ENCODE results near the gene SCD5.

SCD5 gene

GRCh38 chr4:82661181-82661992 lies 137.2 kb downstream of the SCD5 start:
- Histone ChIP-seq H3K9me3 (ENCODE audit: control insufficient read depth, low read length) (no peaks in the 10 kb centered on the region), H3K27ac (ENCODE audit: low read depth, low read length, severe bottlenecking) (no peak overlapping the region), H3K4me3 (ENCODE audit: extremely low read depth, insufficient read depth, low read length, poor library complexity, severe bottlenecking) (no peak overlapping the region), H3K36me3 (ENCODE audit: control insufficient read depth, insufficient read depth, low read length) (no peaks in the 10 kb centered on the region), H3K4me1 (ENCODE audit: control insufficient read depth, insufficient read depth, low read length, poor library complexity, severe bottlenecking) (no peaks in the 10 kb centered on the region)
- 100% methylated on average over 2 of the region's 6 CpGs; no CpG with 5 or more reads in 1 of the 2 experiments for WGBS, 2 experiments (ENCODE audit: insufficient coverage in 2 of 2)

DNA sequence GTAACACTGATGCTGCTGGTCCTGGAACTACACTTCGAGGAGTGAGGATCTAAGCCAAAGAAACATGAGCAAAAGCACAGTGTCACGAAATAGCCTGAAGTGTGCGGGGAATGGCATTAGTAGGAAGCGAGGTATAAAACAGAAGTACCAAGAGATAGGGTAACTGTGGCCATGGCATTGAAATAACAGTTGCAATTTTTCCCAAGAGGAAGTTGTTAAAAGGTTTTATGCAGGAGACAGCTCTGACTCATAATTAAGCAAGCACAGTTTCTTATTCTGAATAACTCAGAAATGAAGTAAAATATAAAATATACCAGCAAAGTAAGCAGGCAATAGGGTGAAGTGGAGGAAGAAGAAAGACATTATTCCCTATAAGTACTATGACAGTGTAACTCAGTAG lies 146.5 kb downstream of the SCD5 start:
- no peaks in the 10 kb centered on the region for H3K4me1 ChIP-seq (ENCODE audit: control insufficient read depth, insufficient read depth, low read length, poor library complexity, severe bottlenecking)
- 73 to 81% methylated on average over 3 of the region's 4 CpGs for WGBS, 2 experiments (ENCODE audit: insufficient coverage in 2 of 2)
- no peaks in the 10 kb centered on the region for H3K9me3 ChIP-seq (ENCODE audit: control insufficient read depth, low read length)
- no peaks in the 10 kb centered on the region for H3K36me3 ChIP-seq (ENCODE audit: control insufficient read depth, insufficient read depth, low read length)
- no peak overlapping the region for H3K4me3 ChIP-seq (ENCODE audit: extremely low read depth, insufficient read depth, low read length, poor library complexity, severe bottlenecking)
- H3K27ac ChIP-seq (ENCODE audit: low read depth, low read length, severe bottlenecking): no peak overlapping the region

DNA sequence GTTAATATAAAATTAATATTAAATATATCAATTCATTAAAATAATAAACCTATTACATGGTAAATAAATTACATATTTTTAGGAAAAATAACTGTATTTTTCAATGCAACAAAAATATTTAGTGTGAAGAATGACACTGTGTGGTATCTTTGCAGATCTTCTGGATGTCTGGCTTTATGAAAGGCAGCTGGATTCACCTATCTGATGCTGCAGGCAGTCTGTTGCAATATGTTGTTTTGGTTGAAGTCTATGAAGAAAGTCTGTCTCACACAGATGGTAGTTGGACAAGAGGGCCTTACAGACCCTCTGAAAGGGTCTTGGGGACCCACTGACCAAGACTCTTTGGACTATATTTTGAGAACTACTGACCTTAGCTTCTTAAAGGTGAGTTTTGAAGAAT lies 147.7 kb downstream of the SCD5 start:
- Histone ChIP-seq H3K9me3 (ENCODE audit: control insufficient read depth, low read length) (no peaks in the 10 kb centered on the region), H3K36me3 (ENCODE audit: control insufficient read depth, insufficient read depth, low read length) (no peaks in the 10 kb centered on the region), H3K4me3 (ENCODE audit: extremely low read depth, insufficient read depth, low read length, poor library complexity, severe bottlenecking) (no peak overlapping the region), H3K4me1 (ENCODE audit: control insufficient read depth, insufficient read depth, low read length, poor library complexity, severe bottlenecking) (no peaks in the 10 kb centered on the region), H3K27ac (ENCODE audit: low read depth, low read length, severe bottlenecking) (no peak overlapping the region)

- Histone ChIP-seq H3K36me3 (ENCODE audit: control insufficient read depth, insufficient read depth, low read length) (no peaks in the 10 kb centered on the region), H3K9me3 (ENCODE audit: control insufficient read depth, low read length) (no peaks in the 10 kb centered on the region), H3K4me1 (ENCODE audit: control insufficient read depth, insufficient read depth, low read length, poor library complexity, severe bottlenecking) (no peaks in the 10 kb centered on the region), H3K27ac (ENCODE audit: low read depth, low read length, severe bottlenecking) (no peak overlapping the region), H3K4me3 (ENCODE audit: extremely low read depth, insufficient read depth, low read length, poor library complexity, severe bottlenecking) (no peak overlapping the region)
- WGBS, 2 experiments (ENCODE audit: insufficient coverage in 2 of 2): 50 to 67% methylated on average over 2 to 3 of the region's 3 CpGs
Observed at GRCh38 chr4:82648356-82648755, 150.2 kb downstream of the SCD5 start.

DNA sequence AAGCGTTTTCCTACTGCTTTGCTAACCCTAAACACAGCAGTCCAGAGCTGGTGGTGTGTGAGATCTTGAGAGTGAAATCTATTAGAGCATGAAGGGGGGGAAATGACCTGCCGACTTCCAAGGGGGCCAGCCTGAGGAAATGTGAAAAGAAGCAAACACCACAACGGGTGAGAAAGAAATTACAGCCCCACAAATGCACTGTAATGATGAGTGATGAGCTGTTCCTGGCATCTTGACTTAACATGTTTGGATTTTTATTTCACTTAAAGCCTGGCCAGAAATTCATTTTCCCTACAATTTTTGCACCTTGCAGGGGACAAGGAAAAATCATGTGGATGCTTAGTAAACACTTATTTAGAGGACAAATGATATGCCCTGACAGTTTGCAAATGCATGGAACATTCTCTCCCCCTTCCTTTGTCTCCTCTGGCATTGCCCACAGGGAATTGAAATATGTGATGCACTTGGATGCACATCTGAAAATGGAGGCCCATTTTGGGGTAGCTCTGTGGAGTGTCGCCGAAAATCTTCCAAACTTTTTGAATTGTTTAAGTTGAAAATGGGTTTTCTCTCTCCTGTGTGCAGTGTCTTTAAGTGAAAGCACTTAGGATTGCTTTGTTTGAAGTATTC lies 152.5 kb downstream of the SCD5 start:
- Histone ChIP-seq H3K4me1 (ENCODE audit: control insufficient read depth, insufficient read depth, low read length, poor library complexity, severe bottlenecking) (no peaks in the 10 kb centered on the region), H3K9me3 (ENCODE audit: control insufficient read depth, low read length) (no peaks in the 10 kb centered on the region), H3K27ac (ENCODE audit: low read depth, low read length, severe bottlenecking) (no peak overlapping the region), H3K36me3 (ENCODE audit: control insufficient read depth, insufficient read depth, low read length) (no peaks in the 10 kb centered on the region), H3K4me3 (ENCODE audit: extremely low read depth, insufficient read depth, low read length, poor library complexity, severe bottlenecking) (no peak overlapping the region)
- WGBS, 2 experiments (ENCODE audit: insufficient coverage in 2 of 2): 87% methylated on average over 2 of the region's 5 CpGs; no CpG with 5 or more reads in 1 of the 2 experiments

GRCh38 chr4:82644734-82645126 lies 153.9 kb downstream of the SCD5 start:
- no peaks in the 10 kb centered on the region for H3K4me1 ChIP-seq (ENCODE audit: control insufficient read depth, insufficient read depth, low read length, poor library complexity, severe bottlenecking)
- no peak overlapping the region for H3K4me3 ChIP-seq (ENCODE audit: extremely low read depth, insufficient read depth, low read length, poor library complexity, severe bottlenecking)
- H3K36me3 ChIP-seq (ENCODE audit: control insufficient read depth, insufficient read depth, low read length): no peaks in the 10 kb centered on the region
- 87 to 90% methylated on average over 2 of the region's 4 CpGs for WGBS, 2 experiments (ENCODE audit: insufficient coverage in 2 of 2)
- H3K27ac ChIP-seq (ENCODE audit: low read depth, low read length, severe bottlenecking): no peak overlapping the region
- H3K9me3 ChIP-seq (ENCODE audit: control insufficient read depth, low read length): no peaks in the 10 kb centered on the region

GRCh38 chr4:82643994-82644733 lies 154.4 kb downstream of the SCD5 start:
- H3K9me3 ChIP-seq (ENCODE audit: control insufficient read depth, low read length): no peaks in the 10 kb centered on the region
- H3K4me1 ChIP-seq (ENCODE audit: control insufficient read depth, insufficient read depth, low read length, poor library complexity, severe bottlenecking): no peaks in the 10 kb centered on the region
- WGBS, 2 experiments (ENCODE audit: insufficient coverage in 2 of 2): 79 to 92% methylated on average over 4 of the region's 5 CpGs
- no peak overlapping the region for H3K4me3 ChIP-seq (ENCODE audit: extremely low read depth, insufficient read depth, low read length, poor library complexity, severe bottlenecking)
- no peak overlapping the region for H3K27ac ChIP-seq (ENCODE audit: low read depth, low read length, severe bottlenecking)
- no peaks in the 10 kb centered on the region for H3K36me3 ChIP-seq (ENCODE audit: control insufficient read depth, insufficient read depth, low read length)

- no peak overlapping the region for H3K4me3 ChIP-seq (ENCODE audit: extremely low read depth, insufficient read depth, low read length, poor library complexity, severe bottlenecking)
Observed at GRCh38 chr4:82642331-82642730, 156.3 kb downstream of the SCD5 start.

GRCh38 chr4:82640540-82640939 lies 158.1 kb downstream of the SCD5 start:
- 80 to 83% methylated on average over 2 of the region's 5 CpGs for WGBS, 2 experiments (ENCODE audit: insufficient coverage in 2 of 2)
- Histone ChIP-seq H3K4me3 (ENCODE audit: extremely low read depth, insufficient read depth, low read length, poor library complexity, severe bottlenecking) (no peak overlapping the region), H3K4me1 (ENCODE audit: control insufficient read depth, insufficient read depth, low read length, poor library complexity, severe bottlenecking) (no peaks in the 10 kb centered on the region), H3K9me3 (ENCODE audit: control insufficient read depth, low read length) (no peaks in the 10 kb centered on the region), H3K27ac (ENCODE audit: low read depth, low read length, severe bottlenecking) (no peak overlapping the region), H3K36me3 (ENCODE audit: control insufficient read depth, insufficient read depth, low read length) (no peaks in the 10 kb centered on the region)

More at GRCh38 chr4:82642331-82642730, 156.3 kb downstream of the SCD5 start:
- no peak overlapping the region for H3K27ac ChIP-seq (ENCODE audit: low read depth, low read length, severe bottlenecking)
- no peaks in the 10 kb centered on the region for H3K9me3 ChIP-seq (ENCODE audit: control insufficient read depth, low read length)
- no peaks in the 10 kb centered on the region for H3K36me3 ChIP-seq (ENCODE audit: control insufficient read depth, insufficient read depth, low read length)
- H3K4me1 ChIP-seq (ENCODE audit: control insufficient read depth, insufficient read depth, low read length, poor library complexity, severe bottlenecking): no peaks in the 10 kb centered on the region
- WGBS, 2 experiments (ENCODE audit: insufficient coverage in 2 of 2): 65 to 95% methylated on average over 5 of the region's 7 CpGs

GRCh38 chr4:82639971-82640370 lies 158.6 kb downstream of the SCD5 start:
- 95 to 96% methylated on average over 4 to 8 of the region's 8 CpGs for WGBS, 2 experiments (ENCODE audit: insufficient coverage in 2 of 2)

More at GRCh38 chr4:82639971-82640370, 158.6 kb downstream of the SCD5 start:
- Histone ChIP-seq H3K27ac (ENCODE audit: low read depth, low read length, severe bottlenecking) (no peak overlapping the region), H3K36me3 (ENCODE audit: control insufficient read depth, insufficient read depth, low read length) (no peaks in the 10 kb centered on the region), H3K4me1 (ENCODE audit: control insufficient read depth, insufficient read depth, low read length, poor library complexity, severe bottlenecking) (no peaks in the 10 kb centered on the region), H3K4me3 (ENCODE audit: extremely low read depth, insufficient read depth, low read length, poor library complexity, severe bottlenecking) (no peak overlapping the region), H3K9me3 (ENCODE audit: control insufficient read depth, low read length) (no peaks in the 10 kb centered on the region)
